B cell (primary cell): ENCODE measurements around the gene HDDC3. TPM values are rescaled to one million over a fixed set of nuclear protein-coding genes. Genes with fewer than 3 reads are reported as not detected.

Source experiments
- ATAC-seq: fragments of 200-7000 bp; cut with Tn5 transposase; one replicate; pipeline ENCODE4 v1.10.0; 2021; ENCODE audit warnings: low read depth, mild to moderate bottlenecking, moderate number of reproducible peaks, moderate library complexity
- CTCF ChIA-PET: fragments of 350-600 bp; sonication (Branson Sonifier 250); formaldehyde crosslinking; loops from one replicate; lab custom pipeline; 2021; ENCODE audit warnings: antibody characterized with exemption, inconsistent platforms; lab: Charles Lee
- POLR2A ChIA-PET: fragments of 350-600 bp; sonication (Branson Sonifier 250); formaldehyde crosslinking; loops from one replicate; lab custom pipeline; 2021; ENCODE audit warnings: antibody characterized with exemption; lab: Charles Lee
- DNase-seq: peaks from one replicate; pipeline ENCODE4 v3.0.0; 2013
- H2AFZ ChIP-seq: 2 replicates; pipeline ENCODE4 v1.6.1; 2012; ENCODE audit warnings: mild to moderate bottlenecking, low read depth, low read length; ENCODE audit not compliant: insufficient read depth, poor library complexity, severe bottlenecking
- H3K27ac ChIP-seq, 2 donors: 1 replicate in 1 of 2; 2 replicates in 1 of 2; pipeline ENCODE4 v1.5.1; 2012 to 2013; ENCODE audit warnings: low read length in 2 of 2, mild to moderate bottlenecking in 2 of 2, moderate library complexity in 1 of 2
- H3K27me3 ChIP-seq, 4 experiments: fragments of 200-600 bp in 1 of 4; sonication (generic) in 1 of 4; replicated peaks in 1 of 4; 1 replicate in 2 of 4; 2 replicates in 2 of 4; pipeline versions ENCODE4 v1.6.1 to v1.7.0; 2013 to 2016; ENCODE audit warnings: low read length in 3 of 4, mild to moderate bottlenecking in 2 of 4, mixed read lengths in 1 of 4, moderate library complexity in 1 of 4; ENCODE audit not compliant: insufficient read depth in 4 of 4, control insufficient read depth in 3 of 4; ENCODE audit errors: control extremely low read depth in 1 of 4
- H3K36me3 ChIP-seq, 2 experiments: replicated peaks in 1 of 2; 1 replicate in 1 of 2; 2 replicates in 1 of 2; pipeline versions ENCODE4 v1.6.1 to v1.7.1; 2013; ENCODE audit warnings: low read length in 1 of 2; ENCODE audit not compliant: insufficient read depth in 2 of 2, control insufficient read depth in 1 of 2; ENCODE audit errors: control extremely low read depth in 1 of 2, extremely low read depth in 1 of 2
- H3K4me1 ChIP-seq, 2 donors: fragments of 200-600 bp in 1 of 2; sonication (generic) in 1 of 2; 1 replicate in 1 of 2; 2 replicates in 1 of 2; pipeline versions ENCODE4 v1.5.1 to v1.6.1; 2013 to 2017; ENCODE audit warnings: low read length in 2 of 2; ENCODE audit not compliant: control insufficient read depth in 2 of 2, insufficient read depth in 2 of 2
- H3K4me2 ChIP-seq: replicated peaks from 2 replicates; pipeline ENCODE3; 2012; ENCODE audit warnings: mild to moderate bottlenecking, low read depth, low read length; ENCODE audit not compliant: poor library complexity, severe bottlenecking
- H3K4me3 ChIP-seq, 5 experiments: fragments of 200-600 bp in 1 of 5; sonication (generic) in 1 of 5; 1 replicate in 3 of 5; 2 replicates in 2 of 5; pipeline versions ENCODE4 v1.5.1 to v1.7.0; 2011 to 2016; ENCODE audit warnings: low read length in 4 of 5, mild to moderate bottlenecking in 4 of 5, low read depth in 2 of 5, control low read depth in 1 of 5, moderate library complexity in 1 of 5; ENCODE audit not compliant: insufficient read depth in 1 of 5; ENCODE audit errors: control extremely low read depth in 1 of 5, extremely low read depth in 1 of 5
- H3K79me2 ChIP-seq: fragments of 200-600 bp; sonication (generic); one replicate; pipeline ENCODE4 v1.6.0; 2016; ENCODE audit warnings: low read length; ENCODE audit not compliant: control insufficient read depth, insufficient read depth
- H3K9ac ChIP-seq: fragments of 200-600 bp; sonication (generic); 2 replicates; pipeline ENCODE4 v1.6.1; 2017; ENCODE audit warnings: mild to moderate bottlenecking, low read length, moderate library complexity
- H3K9me3 ChIP-seq, 3 donors: one replicate each; pipeline versions ENCODE4 v1.6.1 to v1.7.1; 2013; ENCODE audit warnings: low read length in 2 of 3; ENCODE audit not compliant: control insufficient read depth in 2 of 3, insufficient read depth in 1 of 3; ENCODE audit errors: control extremely low read depth in 1 of 3
- H4K20me1 ChIP-seq: 2 replicates; pipeline ENCODE4 v1.6.0; 2012; ENCODE audit warnings: mild to moderate bottlenecking, low read length; ENCODE audit not compliant: insufficient read depth, control insufficient read depth, poor library complexity, severe bottlenecking
- H3K27ac Mint-ChIP-seq: one replicate; pipeline ENCODE4 v1.8.0; 2021; ENCODE audit warnings: mixed read lengths
- H3K27me3 Mint-ChIP-seq: one replicate; pipeline ENCODE4 v1.8.0; 2021; ENCODE audit warnings: mixed read lengths
- H3K4me1 Mint-ChIP-seq: one replicate; pipeline ENCODE4 v1.8.0; 2021; ENCODE audit warnings: mixed read lengths
- H3K4me3 Mint-ChIP-seq: one replicate; pipeline ENCODE4 v1.8.0; 2021; ENCODE audit warnings: mixed read lengths
- H3K9me3 Mint-ChIP-seq: one replicate; pipeline ENCODE4 v1.8.0; 2022; ENCODE audit warnings: mixed read lengths; ENCODE audit not compliant: insufficient read depth
- CTCF ChIP-seq: fragments of 200-600 bp; IDR thresholded peaks from one replicate; pipeline ENCODE4 v1.8.0; 2022; ENCODE audit warnings: antibody characterized with exemption, mild to moderate bottlenecking
- EZH2 ChIP-seq: IDR thresholded peaks from 2 replicates; pipeline ENCODE4 v1.6.1; 2012; ENCODE audit warnings: borderline replicate concordance, low read depth, mild to moderate bottlenecking, moderate library complexity, low read length; ENCODE audit not compliant: insufficient read depth, poor library complexity, severe bottlenecking
- WGBS: methylation state at CpG from one replicate; pipeline ENCODE4 v1.1.5; 2013; ENCODE audit warnings: missing lambda C conversion rate; ENCODE audit not compliant: insufficient coverage; 5-methylcytosine and 5-hydroxymethylcytosine counted together
- intact Hi-C: fragments of 100-400 bp; cut with micrococcal nuclease; formaldehyde crosslinking; loops from one replicate; pipeline ENCODE4 v1.10.0; 2022
- polyA plus RNA-seq: library from polyadenylated mRNA; depleted of rRNA; stranded (reverse); fragments of >200 nt; gene quantifications from 2 replicates; pipeline ENCODE4 v1.2.3, GENCODE V29; 2012
- total RNA-seq, 2 donors: library from RNA; stranded (reverse); fragments of 120-200 nt in 1 of 2; gene quantifications; 1 replicate in 1 of 2; 2 replicates in 1 of 2; pipeline versions ENCODE4 v1.2.3 to v1.2.4, GENCODE V29; 2013 to 2022

The HDDC3 gene
- total and polyA plus RNA-seq, 2 donors (not counting 1 experiment from before 2014, with no cell fraction given), result 23.9 to 26.8 TPM

GRCh38 chr15:90887037-90887481 lies 45.3 kb downstream of the HDDC3 start:
- no peak for TF ChIP-seq EZH2
- no peak for TF ChIP-seq CTCF
- no peak overlapping the region for H2AFZ ChIP-seq
- H3K36me3 ChIP-seq, result peaks cover 0 to 33% of the 10 kb centered on the region in 2 experiments
- intact Hi-C loops, result loop anchor here (5.0 kb wide), 4 partner anchors 35 to 525 kb away; no protein-coding TSS in a partner anchor
- H3K9me3 ChIP-seq, result no peaks in the 10 kb centered on the region
- no peak overlapping the region for H3K4me3 ChIP-seq
- peaks cover 22% of the 10 kb centered on the region for H3K4me1 Mint-ChIP-seq
- H3K79me2 ChIP-seq, result peaks cover 30% of the 10 kb centered on the region
- H4K20me1 ChIP-seq, result peaks cover 12% of the 10 kb centered on the region
- 94% methylated on average over 13 of the region's 13 CpGs for WGBS
- no peak overlapping the region for H3K4me2 ChIP-seq
- H3K27me3 ChIP-seq, result no peaks in the 10 kb centered on the region
- DNase-seq (no peak), ATAC-seq (no peak)
- no peak overlapping the region for H3K27ac Mint-ChIP-seq
- H3K4me3 Mint-ChIP-seq, result no peak overlapping the region
- peaks cover 25 to 32% of the 10 kb centered on the region in 2 donors for H3K4me1 ChIP-seq
- H3K27me3 Mint-ChIP-seq, result no peaks in the 10 kb centered on the region
- no peaks in the 10 kb centered on the region for H3K9me3 Mint-ChIP-seq
- ChIA-PET CTCF (interaction anchor here (0.9 to 4.7 kb wide), 21 partner anchors 10 to 527 kb away, joined by 3 to 158 read pairs (median 12); partner anchors contain the start of genes HDDC3, MAN2A2 and UNC45A), POLR2A (interaction anchor here (0.5 kb wide), 1 partner anchor 100 kb away, joined by 3 read pairs; no protein-coding TSS in a partner anchor)
- H3K27ac ChIP-seq, result no peak overlapping the region
- H3K9ac ChIP-seq, result no peak overlapping the region

GRCh38 chr15:90886291-90886614 lies 46.1 kb downstream of the HDDC3 start:
- DNase-seq (no peak), ATAC-seq (no peak)
- TF ChIP-seq CTCF, result peak; percentile 54
- no peak for TF ChIP-seq EZH2
- intact Hi-C loops, result loop anchor here (1.0 to 5.0 kb wide), 7 partner anchors 34 to 524 kb away; partner anchors contain the start of gene BLM
- no peaks in the 10 kb centered on the region for H3K9me3 Mint-ChIP-seq
- Histone ChIP-seq H3K9me3 (no peaks in the 10 kb centered on the region), H3K36me3 (peaks cover 0 to 29% of the 10 kb centered on the region in 2 experiments), H3K4me3 (no peak overlapping the region), H3K4me2 (no peak overlapping the region), H3K27ac (no peak overlapping the region), H3K27me3 (no peaks in the 10 kb centered on the region), H3K79me2 (peaks cover 27% of the 10 kb centered on the region), H3K9ac (no peak overlapping the region), H4K20me1 (peaks cover 12% of the 10 kb centered on the region), H2AFZ (no peak overlapping the region), H3K4me1 (peaks cover 25 to 32% of the 10 kb centered on the region in 2 donors)
- H3K27ac Mint-ChIP-seq, result no peak overlapping the region
- H3K27me3 Mint-ChIP-seq, result no peaks in the 10 kb centered on the region
- peaks cover 22% of the 10 kb centered on the region for H3K4me1 Mint-ChIP-seq
- H3K4me3 Mint-ChIP-seq, result peak overlapping the region; percentile 80
- WGBS, result 83% methylated on average over 2 of the region's 5 CpGs
- CTCF ChIA-PET, result interaction anchor here (0.6 to 4.7 kb wide), 68 partner anchors 10 to 593 kb away, joined by 3 to 158 read pairs (median 7); partner anchors contain the start of genes BLM, FURIN, HDDC3 and MAN2A2
- POLR2A ChIA-PET, result interaction anchor here (1.3 to 1.4 kb wide), 2 partner anchors 15 to 18 kb away, joined by 5 to 7 read pairs; no protein-coding TSS in a partner anchor
